Peyer's patch (tissue), 4 donors: ENCODE results near the gene RAB35.

Experiments
- CTCF ChIP-seq, 6 experiments: fragments of 450-650 bp in 4 of 6; fragments of 200-600 bp in 2 of 6; sonication (generic) in 1 of 6; IDR thresholded peaks; one replicate each; pipeline ENCODE4 v1.5.1; 2017 to 2019; ENCODE audit warnings: antibody characterized with exemption in 6 of 6, mild to moderate bottlenecking in 3 of 6, moderate library complexity in 1 of 6
- POLR2A ChIP-seq, 2 donors: fragments of 450-650 bp; IDR thresholded peaks; one replicate each; pipeline ENCODE4 v1.5.1; 2017; ENCODE audit warnings: antibody characterized with exemption in 2 of 2, mild to moderate bottlenecking in 2 of 2, moderate library complexity in 2 of 2

GRCh38 chr12:120054293-120054692 is 62.3 kb downstream of the RAB35 start:
- TF ChIP-seq POLR2A (IDR thresholded peaks at IDR 0.05), result no peak
- TF ChIP-seq CTCF (IDR thresholded peaks at IDR 0.05), result no peak
